HL-60 (cell line): ENCODE measurements around the gene RGS7.
"Not testable (repeated sequence)": the region's sequence is repeated elsewhere in the genome, so short reads cannot be mapped to it uniquely, and the experiment has no call there.

Experiments used
- DNase-seq, 2 experiments: peaks; one replicate each; pipeline ENCODE4 v3.0.0-alpha.2; 2010 to 2020; ENCODE audit warnings: low read depth in 1 of 2, low spot score in 1 of 2
- H3K27ac ChIP-seq: fragments of 250-450 bp; sonication (Bioruptor Pico); replicated peaks from 2 replicates; pipeline ENCODE4 v1.5.1; 2020; ENCODE audit warnings: mild to moderate bottlenecking, moderate library complexity
- H3K27me3 ChIP-seq: fragments of 250-450 bp; sonication (Bioruptor Pico); 2 replicates; pipeline ENCODE4 v1.5.1; 2021; ENCODE audit warnings: mild to moderate bottlenecking, moderate library complexity; ENCODE audit not compliant: insufficient read depth, poor library complexity, severe bottlenecking
- H3K4me3 ChIP-seq: replicated peaks from 2 replicates; pipeline ENCODE4 v1.5.1; 2011; ENCODE audit warnings: mild to moderate bottlenecking, control low read depth, low read length; ENCODE audit not compliant: insufficient read depth
- GABPA ChIP-seq: IDR thresholded peaks from 2 replicates; pipeline ENCODE4 v1.6.1; 2012; ENCODE audit warnings: low read depth
- POLR2AphosphoS5 ChIP-seq: IDR thresholded peaks from 2 replicates; pipeline ENCODE4 v1.6.1; 2012; ENCODE audit warnings: low read depth
- SPI1 ChIP-seq: IDR thresholded peaks from 2 replicates; pipeline ENCODE4 v1.6.1; 2012; ENCODE audit warnings: low read depth, mild to moderate bottlenecking, borderline replicate concordance
- TF ChIP-seq, protein P1 (sequence below): IDR thresholded peaks from one replicate; pipeline ENCODE4 v1.5.1; 2011; ENCODE audit warnings: low read length, control low read depth, inconsistent platforms; ENCODE audit not compliant: insufficient read depth
- TF ChIP-seq, protein P2 (sequence below): IDR thresholded peaks from 2 replicates; pipeline ENCODE4 v1.6.1; 2012; ENCODE audit warnings: low read depth; ENCODE audit not compliant: insufficient replicate concordance

RGS7 gene

DNA sequence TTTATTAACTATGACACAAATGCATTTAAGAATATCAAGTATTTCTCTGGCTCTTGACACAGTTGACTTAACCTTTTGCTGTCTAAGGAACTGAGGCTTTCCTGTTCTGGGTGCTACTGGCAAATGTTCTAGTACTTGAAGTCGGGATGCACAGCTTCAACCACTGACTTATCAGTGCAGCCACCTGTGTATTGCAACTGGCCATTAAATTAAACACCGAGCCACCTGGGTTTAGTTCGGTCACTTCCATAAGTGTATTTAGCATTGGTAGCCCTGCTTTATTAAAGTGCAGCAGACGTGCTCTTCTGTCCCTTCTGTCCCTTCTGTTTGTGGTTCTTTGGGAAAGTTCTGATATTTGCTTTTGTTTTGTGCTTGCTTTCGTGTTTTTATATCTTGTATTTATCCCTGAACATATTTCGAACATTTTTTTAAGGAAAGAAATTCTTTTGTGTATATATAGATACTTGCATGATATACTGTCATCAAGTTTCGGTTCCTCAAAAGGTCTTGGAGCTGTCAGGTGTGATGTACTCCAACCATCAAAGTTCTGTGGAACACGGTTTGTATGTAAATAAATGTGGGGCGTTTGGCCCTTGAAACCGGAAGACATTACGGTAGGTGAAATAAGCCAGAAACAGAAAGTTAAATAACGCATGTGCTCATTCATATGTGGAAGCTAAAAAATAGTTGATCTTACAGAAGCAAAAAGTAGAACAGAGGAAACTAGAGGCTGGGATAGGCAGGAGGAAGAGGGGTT, 447.1 kb downstream of the RGS7 start:
- H3K27me3 ChIP-seq, result no peaks in the 10 kb centered on the region
- no peak for TF ChIP-seq GABPA
- TF ChIP-seq POLR2AphosphoS5, result no peak
- TF ChIP-seq SPI1, result no peak
- TF ChIP-seq, protein P1, sequence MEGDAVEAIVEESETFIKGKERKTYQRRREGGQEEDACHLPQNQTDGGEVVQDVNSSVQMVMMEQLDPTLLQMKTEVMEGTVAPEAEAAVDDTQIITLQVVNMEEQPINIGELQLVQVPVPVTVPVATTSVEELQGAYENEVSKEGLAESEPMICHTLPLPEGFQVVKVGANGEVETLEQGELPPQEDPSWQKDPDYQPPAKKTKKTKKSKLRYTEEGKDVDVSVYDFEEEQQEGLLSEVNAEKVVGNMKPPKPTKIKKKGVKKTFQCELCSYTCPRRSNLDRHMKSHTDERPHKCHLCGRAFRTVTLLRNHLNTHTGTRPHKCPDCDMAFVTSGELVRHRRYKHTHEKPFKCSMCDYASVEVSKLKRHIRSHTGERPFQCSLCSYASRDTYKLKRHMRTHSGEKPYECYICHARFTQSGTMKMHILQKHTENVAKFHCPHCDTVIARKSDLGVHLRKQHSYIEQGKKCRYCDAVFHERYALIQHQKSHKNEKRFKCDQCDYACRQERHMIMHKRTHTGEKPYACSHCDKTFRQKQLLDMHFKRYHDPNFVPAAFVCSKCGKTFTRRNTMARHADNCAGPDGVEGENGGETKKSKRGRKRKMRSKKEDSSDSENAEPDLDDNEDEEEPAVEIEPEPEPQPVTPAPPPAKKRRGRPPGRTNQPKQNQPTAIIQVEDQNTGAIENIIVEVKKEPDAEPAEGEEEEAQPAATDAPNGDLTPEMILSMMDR, result no peak
- TF ChIP-seq, protein P2, sequence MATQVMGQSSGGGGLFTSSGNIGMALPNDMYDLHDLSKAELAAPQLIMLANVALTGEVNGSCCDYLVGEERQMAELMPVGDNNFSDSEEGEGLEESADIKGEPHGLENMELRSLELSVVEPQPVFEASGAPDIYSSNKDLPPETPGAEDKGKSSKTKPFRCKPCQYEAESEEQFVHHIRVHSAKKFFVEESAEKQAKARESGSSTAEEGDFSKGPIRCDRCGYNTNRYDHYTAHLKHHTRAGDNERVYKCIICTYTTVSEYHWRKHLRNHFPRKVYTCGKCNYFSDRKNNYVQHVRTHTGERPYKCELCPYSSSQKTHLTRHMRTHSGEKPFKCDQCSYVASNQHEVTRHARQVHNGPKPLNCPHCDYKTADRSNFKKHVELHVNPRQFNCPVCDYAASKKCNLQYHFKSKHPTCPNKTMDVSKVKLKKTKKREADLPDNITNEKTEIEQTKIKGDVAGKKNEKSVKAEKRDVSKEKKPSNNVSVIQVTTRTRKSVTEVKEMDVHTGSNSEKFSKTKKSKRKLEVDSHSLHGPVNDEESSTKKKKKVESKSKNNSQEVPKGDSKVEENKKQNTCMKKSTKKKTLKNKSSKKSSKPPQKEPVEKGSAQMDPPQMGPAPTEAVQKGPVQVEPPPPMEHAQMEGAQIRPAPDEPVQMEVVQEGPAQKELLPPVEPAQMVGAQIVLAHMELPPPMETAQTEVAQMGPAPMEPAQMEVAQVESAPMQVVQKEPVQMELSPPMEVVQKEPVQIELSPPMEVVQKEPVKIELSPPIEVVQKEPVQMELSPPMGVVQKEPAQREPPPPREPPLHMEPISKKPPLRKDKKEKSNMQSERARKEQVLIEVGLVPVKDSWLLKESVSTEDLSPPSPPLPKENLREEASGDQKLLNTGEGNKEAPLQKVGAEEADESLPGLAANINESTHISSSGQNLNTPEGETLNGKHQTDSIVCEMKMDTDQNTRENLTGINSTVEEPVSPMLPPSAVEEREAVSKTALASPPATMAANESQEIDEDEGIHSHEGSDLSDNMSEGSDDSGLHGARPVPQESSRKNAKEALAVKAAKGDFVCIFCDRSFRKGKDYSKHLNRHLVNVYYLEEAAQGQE, result no peak
- DNase-seq, result no peak
- H3K4me3 ChIP-seq, result no peak overlapping the region
- no peak overlapping the region for H3K27ac ChIP-seq

DNA sequence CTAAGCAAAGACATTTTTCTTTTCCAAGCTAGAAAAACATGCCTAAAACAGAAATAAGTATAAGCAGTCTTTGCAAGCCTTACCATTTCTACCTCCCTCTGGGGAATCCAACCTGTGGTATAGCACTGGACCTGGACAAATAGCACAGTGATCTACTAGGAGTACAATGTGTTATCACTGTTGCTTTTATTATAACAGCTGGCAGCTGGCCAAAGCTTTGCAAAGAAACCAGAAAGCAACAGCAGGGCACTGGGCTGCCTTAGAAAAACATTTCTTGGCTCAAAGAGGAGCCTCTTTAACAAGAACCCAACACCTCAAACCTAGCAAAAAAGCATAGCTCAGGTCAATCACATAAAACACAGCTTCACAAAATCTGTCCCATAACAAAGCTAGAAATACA, 450.5 kb downstream of the RGS7 start:
- no peaks in the 10 kb centered on the region for H3K27me3 ChIP-seq
- no peak overlapping the region for H3K4me3 ChIP-seq

DNA sequence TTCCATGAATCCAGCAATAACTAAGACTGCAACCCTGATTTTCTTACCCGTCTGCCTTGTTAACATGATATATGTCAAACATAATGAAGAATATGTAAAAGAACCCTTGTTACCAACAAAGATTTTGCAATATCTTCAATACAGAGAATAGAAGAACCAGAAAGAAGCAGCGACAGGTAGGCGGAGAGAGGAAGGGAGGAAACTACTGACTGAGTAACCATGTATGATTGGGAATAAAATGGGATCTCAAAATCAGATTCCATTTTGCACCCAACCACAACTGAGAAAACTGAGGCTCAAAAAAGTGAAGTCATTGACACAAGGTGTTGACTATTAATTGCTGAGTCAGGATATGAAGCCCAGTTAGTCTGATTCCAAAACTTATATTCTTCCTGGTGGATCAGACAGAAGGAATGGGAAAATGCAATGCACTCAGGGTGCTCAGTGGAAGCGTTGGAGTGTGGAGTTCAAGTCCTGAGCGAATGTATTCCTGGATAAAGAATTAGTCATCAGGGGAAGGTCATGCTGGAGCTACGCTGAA, 451.7 kb downstream of the RGS7 start:
- Histone ChIP-seq H3K27me3 (no peaks in the 10 kb centered on the region), H3K27ac (no peak overlapping the region), H3K4me3 (no peak overlapping the region)
- TF ChIP-seq POLR2AphosphoS5 (no peak), GABPA (no peak), SPI1 (no peak)
- TF ChIP-seq, protein P2, result no peak
- TF ChIP-seq, protein P1, result no peak
- DNase-seq, result no peak

More for the DNA sequence above, 450.5 kb downstream of the RGS7 start:
- TF ChIP-seq SPI1 (no peak), GABPA (no peak), POLR2AphosphoS5 (no peak)
- TF ChIP-seq, protein P1, result no peak
- TF ChIP-seq, protein P2, result no peak
- H3K27ac ChIP-seq, result no peak overlapping the region
- no peak for DNase-seq

DNA sequence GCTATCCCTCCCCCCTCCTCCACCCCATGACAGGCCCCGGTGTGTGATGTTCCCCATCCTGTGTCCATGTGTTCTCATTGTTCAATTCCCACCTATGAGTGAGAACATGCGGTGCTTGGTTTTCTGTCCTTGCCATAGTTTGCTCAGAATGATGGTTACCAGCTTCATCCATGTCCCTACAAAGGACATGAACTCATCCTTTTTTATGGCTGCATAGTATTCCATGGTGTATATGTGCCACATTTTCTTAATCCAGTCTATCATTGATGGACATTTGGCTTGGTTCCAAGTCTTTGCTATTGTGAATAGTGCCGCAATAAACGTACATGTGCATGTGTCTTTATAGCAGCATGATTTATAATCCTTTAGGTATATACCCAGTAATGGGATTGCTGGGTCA, 461.6 kb downstream of the RGS7 start:
- not testable (repeated sequence) for DNase-seq, H3K27ac ChIP-seq, H3K4me3 ChIP-seq, H3K27me3 ChIP-seq
